CD14-positive monocyte (primary cell): ENCODE results near the gene DNAJB13. TPM values are rescaled to one million over a fixed set of nuclear protein-coding genes. Genes with fewer than 3 reads are reported as not detected.

Source experiments
- DNase-seq, 3 donors: peaks; one replicate each; pipeline ENCODE4 v3.0.0-alpha.2; 2011 to 2022
- H2AFZ ChIP-seq: 2 replicates; pipeline ENCODE4 v1.6.0; 2012; ENCODE audit warnings: mild to moderate bottlenecking, low read depth, low read length, inconsistent platforms; ENCODE audit not compliant: insufficient read depth, poor library complexity, severe bottlenecking
- H3K27ac ChIP-seq, 2 donors: 1 replicate in 1 of 2; 2 replicates in 1 of 2; pipeline ENCODE4 v1.5.1; 2012 to 2013; ENCODE audit warnings: low read length in 2 of 2, control low read depth in 1 of 2, inconsistent platforms in 1 of 2, low read depth in 1 of 2, mild to moderate bottlenecking in 1 of 2
- H3K27me3 ChIP-seq, 2 donors: one replicate each; pipeline versions ENCODE4 v1.6.0 to v1.6.1; 2011 to 2013; ENCODE audit warnings: low read length in 2 of 2; ENCODE audit not compliant: control insufficient read depth in 2 of 2, insufficient read depth in 2 of 2
- H3K36me3 ChIP-seq, 2 donors: replicated peaks in 1 of 2; 1 replicate in 1 of 2; 2 replicates in 1 of 2; pipeline versions ENCODE4 v1.5.1 to v1.6.1; 2012 to 2013; ENCODE audit warnings: low read length in 2 of 2, control low read depth in 1 of 2, inconsistent platforms in 1 of 2, mild to moderate bottlenecking in 1 of 2; ENCODE audit not compliant: insufficient read depth in 2 of 2, control insufficient read depth in 1 of 2
- H3K4me1 ChIP-seq, 2 donors: 1 replicate in 1 of 2; 2 replicates in 1 of 2; pipeline versions ENCODE4 v1.5.1 to v1.6.1; 2012 to 2013; ENCODE audit warnings: low read length in 2 of 2, control low read depth in 1 of 2, inconsistent platforms in 1 of 2, mild to moderate bottlenecking in 1 of 2, moderate library complexity in 1 of 2; ENCODE audit not compliant: insufficient read depth in 2 of 2, control insufficient read depth in 1 of 2
- H3K4me2 ChIP-seq: replicated peaks from 2 replicates; pipeline ENCODE3; 2012; ENCODE audit warnings: low read length, moderate library complexity, mild to moderate bottlenecking; ENCODE audit not compliant: poor library complexity, severe bottlenecking; ENCODE audit errors: extremely low read depth
- H3K4me3 ChIP-seq, 3 experiments: fragments of 200-600 bp in 1 of 3; sonication (generic) in 1 of 3; replicated peaks in 1 of 3; 1 replicate in 2 of 3; 2 replicates in 1 of 3; pipeline ENCODE4 v1.5.1; 2011 to 2013; ENCODE audit warnings: low read length in 3 of 3, mild to moderate bottlenecking in 3 of 3, control low read depth in 2 of 3, low read depth in 2 of 3, inconsistent platforms in 1 of 3, moderate library complexity in 1 of 3
- H3K79me2 ChIP-seq: 2 replicates; pipeline ENCODE4 v1.6.0; 2012; ENCODE audit warnings: mild to moderate bottlenecking, control low read depth, inconsistent platforms, low read length, moderate library complexity; ENCODE audit not compliant: insufficient read depth
- H3K9ac ChIP-seq: 2 replicates; pipeline ENCODE4 v1.6.0; 2017; ENCODE audit warnings: low read length, mild to moderate bottlenecking; ENCODE audit not compliant: insufficient read depth, poor library complexity, severe bottlenecking
- H3K9me3 ChIP-seq, 2 donors: replicated peaks in 1 of 2; 1 replicate in 1 of 2; 2 replicates in 1 of 2; pipeline versions ENCODE4 v1.5.1 to v1.6.1; 2012 to 2013; ENCODE audit warnings: low read length in 2 of 2, control low read depth in 1 of 2; ENCODE audit not compliant: control insufficient read depth in 1 of 2, insufficient read depth in 1 of 2
- H4K20me1 ChIP-seq: 2 replicates; pipeline ENCODE4 v1.6.0; 2012; ENCODE audit warnings: mild to moderate bottlenecking, low read length, control low read depth, moderate library complexity; ENCODE audit not compliant: insufficient read depth
- H3K27ac Mint-ChIP-seq, 7 donors: one replicate each; pipeline ENCODE4 v1.8.0; 2020; ENCODE audit warnings: mild to moderate bottlenecking in 7 of 7, mixed read lengths in 7 of 7, moderate library complexity in 6 of 7, inconsistent platforms in 2 of 7
- H3K27me3 Mint-ChIP-seq, 3 donors: one replicate each; pipeline ENCODE4 v1.8.0; 2021 to 2022; ENCODE audit warnings: low read depth in 3 of 3, mild to moderate bottlenecking in 3 of 3, mixed read lengths in 3 of 3, moderate library complexity in 3 of 3, inconsistent platforms in 1 of 3
- H3K36me3 Mint-ChIP-seq, 2 donors: one replicate each; pipeline ENCODE4 v1.8.0; 2020; ENCODE audit warnings: mixed read lengths in 2 of 2, inconsistent platforms in 1 of 2, mild to moderate bottlenecking in 1 of 2
- H3K4me1 Mint-ChIP-seq: one replicate; pipeline ENCODE4 v1.8.0; 2020; ENCODE audit warnings: mild to moderate bottlenecking, mixed read lengths
- H3K4me3 Mint-ChIP-seq, 2 donors: one replicate each; pipeline ENCODE4 v1.8.0; 2020; ENCODE audit warnings: mild to moderate bottlenecking in 2 of 2, mixed read lengths in 2 of 2, moderate library complexity in 1 of 2
- H3K9me3 Mint-ChIP-seq, 7 donors: one replicate each; pipeline ENCODE4 v1.8.0; 2020 to 2022; ENCODE audit warnings: mixed read lengths in 7 of 7, mild to moderate bottlenecking in 6 of 7, moderate library complexity in 6 of 7, inconsistent platforms in 2 of 7
- CTCF ChIP-seq: fragments of 200-600 bp; IDR thresholded peaks from one replicate; pipeline ENCODE4 v1.8.0; 2022; ENCODE audit warnings: antibody characterized with exemption, mild to moderate bottlenecking
- WGBS: methylation state at CpG from one replicate; pipeline ENCODE4 v1.1.5; 2013; ENCODE audit warnings: missing lambda C conversion rate; ENCODE audit not compliant: insufficient coverage; 5-methylcytosine and 5-hydroxymethylcytosine counted together
- intact Hi-C, 2 donors: fragments of 100-400 bp; cut with micrococcal nuclease; formaldehyde crosslinking; loops; one replicate each; pipeline versions ENCODE4 v1.15.0 to v1.15.1; 2023
- polyA minus RNA-seq: library from RNA; depleted of rRNA, polyadenylated mRNA; stranded (reverse); fragments of >200 nt; gene quantifications from 2 replicates; pipeline ENCODE4 v1.2.3, GENCODE V29; 2012
- polyA plus RNA-seq, 3 donors: library from polyadenylated mRNA; depleted of rRNA in 1 of 3; unstranded in 2 of 3; stranded (reverse) in 1 of 3; fragments of 300-500 nt in 2 of 3; fragments of >200 nt in 1 of 3; fragmentation: Illumina TruSeq in 2 of 3; gene quantifications; 1 replicate in 2 of 3; 2 replicates in 1 of 3; pipeline ENCODE4 v1.2.3, GENCODE V29; 2012 to 2021
- total RNA-seq, 12 experiments: library from RNA in 1 of 12; stranded (reverse) in 1 of 12; fragments of 120-200 nt in 1 of 12; gene quantifications; one replicate each; pipeline ENCODE4 v1.2.4 and lab custom pipeline; 2013 to 2026; ENCODE audit warnings: mixed read lengths in 6 of 12, inconsistent platforms in 1 of 12

DNAJB13 gene
- not detected for total RNA-seq (2013)
- not detected for polyA plus RNA-seq
- polyA minus RNA-seq = not detected in 2 replicates
- 0 to 0.35 (median 0.04) reads per million in 11 experiments for total RNA-seq (lab: John Stamatoyannopoulos, UW)

GRCh38 chr11:73950869-73951710 is at the start of gene DNAJB13:
DNAJB13 (plus strand) TSS chr11:73951026; CDS start chr11:73951070, 44 bp downstream.
- TF ChIP-seq CTCF = no peak
- Mint-ChIP-seq H3K9me3 (peaks cover 0 to 11% (median 5%) of the 10 kb centered on the region in 7 donors), H3K36me3 (no peaks in the 10 kb centered on the region), H3K4me1 (no peaks in the 10 kb centered on the region), H3K4me3 (no peak within 1 kb of the TSS), H3K27ac (peak within 1 kb of the TSS in 2 of 7 donors; percentile 2 to 49), H3K27me3 (peaks cover 1 to 3% (median 2%) of the 10 kb centered on the region in 3 donors)
- Histone ChIP-seq H3K9me3 (peaks cover 0 to 3% of the 10 kb centered on the region in 2 donors), H3K79me2 (no peaks in the 10 kb centered on the region), H3K27ac (no peak within 1 kb of the TSS), H3K4me2 (no peak within 1 kb of the TSS), H3K9ac (no peak within 1 kb of the TSS), H3K4me1 (no peaks in the 10 kb centered on the region), H3K27me3 (no peaks in the 10 kb centered on the region), H3K4me3 (no peak within 1 kb of the TSS), H3K36me3 (no peaks in the 10 kb centered on the region), H2AFZ (no peak within 1 kb of the TSS), H4K20me1 (no peaks in the 10 kb centered on the region)
- peak in 2 of 3 donors; percentile 40 to 44 for DNase-seq
- 82% methylated on average over 3 of the region's 12 CpGs for WGBS
- intact Hi-C loops = no loop called here

- no peaks in the 10 kb centered on the region for H3K79me2 ChIP-seq
- no peaks in the 10 kb centered on the region for H3K9me3 ChIP-seq
- no peak for DNase-seq
- no peak overlapping the region for H3K4me3 Mint-ChIP-seq
- H2AFZ ChIP-seq = no peak overlapping the region
- TF ChIP-seq CTCF = no peak
- H3K27me3 ChIP-seq = no peaks in the 10 kb centered on the region
- H4K20me1 ChIP-seq = no peaks in the 10 kb centered on the region
- H3K36me3 Mint-ChIP-seq = peaks cover 33 to 45% of the 10 kb centered on the region in 2 donors
- peak overlapping the region in 1 of 7 donors; percentile 13 for H3K27ac Mint-ChIP-seq
- intact Hi-C loops = no loop called here
- H3K36me3 ChIP-seq = peaks cover 26 to 71% of the 10 kb centered on the region in 2 donors
- H3K27me3 Mint-ChIP-seq = peaks cover 0 to 1% (median 0%) of the 10 kb centered on the region in 3 donors
- H3K4me1 Mint-ChIP-seq = no peaks in the 10 kb centered on the region
- no peak overlapping the region for H3K4me2 ChIP-seq
- no peaks in the 10 kb centered on the region for H3K9me3 Mint-ChIP-seq
- H3K27ac ChIP-seq = no peak overlapping the region
- WGBS = no CpG with 5 or more reads among the region's 1 CpG
- H3K9ac ChIP-seq = no peak overlapping the region
- H3K4me3 ChIP-seq = no peak overlapping the region
- H3K4me1 ChIP-seq = no peaks in the 10 kb centered on the region
Observed at GRCh38 chr11:73902303-73902702, 48.5 kb upstream of the DNAJB13 start.
